ACC112 (cell line): ENCODE results near the gene LPP.
A peak's percentile ranks its signal among the peaks of the same experiment; 100 is the strongest.

Source experiments
- H2AFZ ChIP-seq: fragments of 200-600 bp; sonication (generic); one replicate; pipeline ENCODE4 v1.6.0; 2017; ENCODE audit warnings: antibody characterized with exemption, low read length; ENCODE audit not compliant: unreplicated experiment
- H3K27ac ChIP-seq: fragments of 200-600 bp; sonication (generic); 2 replicates; pipeline ENCODE4 v1.5.1; 2014; ENCODE audit warnings: low read depth, mild to moderate bottlenecking, antibody characterized with exemption, low read length, moderate library complexity
- H3K27me3 ChIP-seq: fragments of 200-600 bp; sonication (generic); 2 replicates; pipeline ENCODE4 v1.6.1; 2014; ENCODE audit warnings: mild to moderate bottlenecking, antibody characterized with exemption, low read length, moderate library complexity, mixed read lengths; ENCODE audit not compliant: insufficient read depth
- H3K36me3 ChIP-seq: fragments of 200-600 bp; sonication (generic); 2 replicates; pipeline ENCODE4 v1.6.1; 2016; ENCODE audit warnings: mild to moderate bottlenecking, antibody characterized with exemption, low read length, moderate library complexity, mixed read lengths; ENCODE audit not compliant: insufficient read depth
- H3K4me1 ChIP-seq: fragments of 200-600 bp; sonication (generic); one replicate; pipeline ENCODE4 v1.6.1; 2016; ENCODE audit warnings: low read length, mixed read lengths; ENCODE audit not compliant: insufficient read depth, unreplicated experiment, control insufficient read depth
- H3K4me3 ChIP-seq: fragments of 200-600 bp; sonication (generic); 2 replicates; pipeline ENCODE4 v1.5.1; 2014; ENCODE audit warnings: mild to moderate bottlenecking, low read depth, low read length
- H3K79me2 ChIP-seq: fragments of 200-600 bp; sonication (generic); one replicate; pipeline ENCODE4 v1.6.0; 2016; ENCODE audit warnings: low read length; ENCODE audit not compliant: control insufficient read depth, unreplicated experiment, insufficient read depth

Gene LPP

GRCh38 chr3:188559856-188560255 lies 405.9 kb downstream of the LPP start:
- Histone ChIP-seq H3K27me3 (no peaks in the 10 kb centered on the region), H3K4me3 (no peak overlapping the region), H3K4me1 (peaks cover 16% of the 10 kb centered on the region), H2AFZ (no peak overlapping the region), H3K36me3 (no peaks in the 10 kb centered on the region), H3K27ac (no peak overlapping the region), H3K79me2 (no peaks in the 10 kb centered on the region)

- H2AFZ ChIP-seq: no peak overlapping the region
Observed at GRCh38 chr3:188562144-188562543, 408.2 kb downstream of the LPP start.

GRCh38 chr3:188567478-188568195 lies 413.7 kb downstream of the LPP start:
- no peaks in the 10 kb centered on the region for H3K4me1 ChIP-seq
- no peaks in the 10 kb centered on the region for H3K79me2 ChIP-seq
- no peak overlapping the region for H3K4me3 ChIP-seq
- H2AFZ ChIP-seq: no peak overlapping the region
- H3K27me3 ChIP-seq: no peaks in the 10 kb centered on the region
- H3K36me3 ChIP-seq: no peaks in the 10 kb centered on the region
- H3K27ac ChIP-seq: no peak overlapping the region

More at GRCh38 chr3:188562144-188562543, 408.2 kb downstream of the LPP start:
- H3K79me2 ChIP-seq: no peaks in the 10 kb centered on the region
- H3K36me3 ChIP-seq: no peaks in the 10 kb centered on the region
- H3K27ac ChIP-seq: no peak overlapping the region
- no peaks in the 10 kb centered on the region for H3K27me3 ChIP-seq
- H3K4me3 ChIP-seq: no peak overlapping the region
- peaks cover 16% of the 10 kb centered on the region for H3K4me1 ChIP-seq

GRCh38 chr3:188568736-188569135 lies 414.8 kb downstream of the LPP start:
- no peaks in the 10 kb centered on the region for H3K27me3 ChIP-seq
- H3K27ac ChIP-seq: no peak overlapping the region
- H3K4me3 ChIP-seq: no peak overlapping the region
- H3K79me2 ChIP-seq: no peaks in the 10 kb centered on the region
- H2AFZ ChIP-seq: no peak overlapping the region
- H3K36me3 ChIP-seq: no peaks in the 10 kb centered on the region
- H3K4me1 ChIP-seq: no peaks in the 10 kb centered on the region

- Histone ChIP-seq H3K27ac (no peak overlapping the region), H3K36me3 (no peaks in the 10 kb centered on the region; the same call in 1 of the 2 replicates), H3K79me2 (no peaks in the 10 kb centered on the region), H3K4me1 (no peaks in the 10 kb centered on the region), H3K4me3 (no peak overlapping the region), H2AFZ (no peak overlapping the region), H3K27me3 (no peaks in the 10 kb centered on the region)
Observed at GRCh38 chr3:188571531-188572095, 417.7 kb downstream of the LPP start.

- Histone ChIP-seq H3K27ac (no peak overlapping the region), H3K79me2 (no peaks in the 10 kb centered on the region), H3K4me1 (peaks cover 5% of the 10 kb centered on the region), H3K27me3 (no peaks in the 10 kb centered on the region), H3K4me3 (no peak overlapping the region), H2AFZ (no peak overlapping the region), H3K36me3 (no peaks in the 10 kb centered on the region; the same call in 1 of the 2 replicates)
Observed at GRCh38 chr3:188573291-188573940, 419.5 kb downstream of the LPP start.

- Histone ChIP-seq H2AFZ (no peak overlapping the region), H3K36me3 (no peaks in the 10 kb centered on the region; the same call in 1 of the 2 replicates), H3K27me3 (no peaks in the 10 kb centered on the region), H3K4me1 (peaks cover 10% of the 10 kb centered on the region), H3K27ac (no peak overlapping the region), H3K79me2 (no peaks in the 10 kb centered on the region), H3K4me3 (no peak overlapping the region)
Observed at GRCh38 chr3:188573956-188574355, 420.0 kb downstream of the LPP start.

- Histone ChIP-seq H3K27me3 (no peaks in the 10 kb centered on the region), H2AFZ (no peak overlapping the region), H3K36me3 (no peaks in the 10 kb centered on the region; the same call in 1 of the 2 replicates), H3K4me1 (peaks cover 14% of the 10 kb centered on the region), H3K79me2 (no peaks in the 10 kb centered on the region), H3K27ac (no peak overlapping the region), H3K4me3 (no peak overlapping the region)
Observed at GRCh38 chr3:188574885-188575284, 420.9 kb downstream of the LPP start.

GRCh38 chr3:188575501-188575900 lies 421.5 kb downstream of the LPP start:
- peaks cover 14% of the 10 kb centered on the region for H3K4me1 ChIP-seq
- no peak overlapping the region for H2AFZ ChIP-seq
- H3K36me3 ChIP-seq: no peaks in the 10 kb centered on the region; the same call in 1 of the 2 replicates
- H3K4me3 ChIP-seq: no peak overlapping the region
- H3K27me3 ChIP-seq: no peaks in the 10 kb centered on the region
- no peaks in the 10 kb centered on the region for H3K79me2 ChIP-seq
- H3K27ac ChIP-seq: no peak overlapping the region

GRCh38 chr3:188577539-188577938 lies 423.6 kb downstream of the LPP start:
- Histone ChIP-seq H2AFZ (no peak overlapping the region), H3K27me3 (no peaks in the 10 kb centered on the region), H3K36me3 (no peaks in the 10 kb centered on the region; the same call in 1 of the 2 replicates), H3K4me1 (peaks cover 14% of the 10 kb centered on the region), H3K4me3 (no peak overlapping the region), H3K27ac (peak overlapping the region; percentile 87), H3K79me2 (no peaks in the 10 kb centered on the region)
